Measurements from ENCODE around the gene MPPED1.

DNA sequence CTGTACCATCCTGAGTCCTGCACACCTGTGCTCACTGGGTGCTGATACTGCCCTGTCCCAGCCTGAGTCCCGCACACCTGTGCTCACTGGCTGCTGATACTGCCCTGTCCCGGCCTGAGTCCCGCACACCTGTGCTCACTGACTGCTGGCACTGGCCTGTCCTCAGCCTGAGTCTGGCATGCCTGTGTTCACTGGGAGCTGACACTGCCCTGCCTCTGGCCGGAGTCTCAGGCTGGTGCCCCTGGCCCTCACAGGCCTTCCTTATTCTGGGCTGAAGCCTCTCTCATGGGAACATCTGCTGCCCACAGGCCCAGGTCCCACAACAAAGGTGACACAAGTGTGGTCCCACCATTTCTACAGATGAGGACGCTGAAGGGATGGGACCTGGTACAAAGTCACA lies 115.1 kb downstream of the MPPED1 start:
- TF ChIP-seq, protein P1, sequence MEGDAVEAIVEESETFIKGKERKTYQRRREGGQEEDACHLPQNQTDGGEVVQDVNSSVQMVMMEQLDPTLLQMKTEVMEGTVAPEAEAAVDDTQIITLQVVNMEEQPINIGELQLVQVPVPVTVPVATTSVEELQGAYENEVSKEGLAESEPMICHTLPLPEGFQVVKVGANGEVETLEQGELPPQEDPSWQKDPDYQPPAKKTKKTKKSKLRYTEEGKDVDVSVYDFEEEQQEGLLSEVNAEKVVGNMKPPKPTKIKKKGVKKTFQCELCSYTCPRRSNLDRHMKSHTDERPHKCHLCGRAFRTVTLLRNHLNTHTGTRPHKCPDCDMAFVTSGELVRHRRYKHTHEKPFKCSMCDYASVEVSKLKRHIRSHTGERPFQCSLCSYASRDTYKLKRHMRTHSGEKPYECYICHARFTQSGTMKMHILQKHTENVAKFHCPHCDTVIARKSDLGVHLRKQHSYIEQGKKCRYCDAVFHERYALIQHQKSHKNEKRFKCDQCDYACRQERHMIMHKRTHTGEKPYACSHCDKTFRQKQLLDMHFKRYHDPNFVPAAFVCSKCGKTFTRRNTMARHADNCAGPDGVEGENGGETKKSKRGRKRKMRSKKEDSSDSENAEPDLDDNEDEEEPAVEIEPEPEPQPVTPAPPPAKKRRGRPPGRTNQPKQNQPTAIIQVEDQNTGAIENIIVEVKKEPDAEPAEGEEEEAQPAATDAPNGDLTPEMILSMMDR (IDR thresholded peaks at IDR 0.05; ENCODE audit: borderline replicate concordance, extremely low read depth, low read length, poor library complexity, severe bottlenecking): no peak
- TF ChIP-seq EZH2 (IDR thresholded peaks at IDR 0.05; ENCODE audit: borderline replicate concordance, low read depth, low read length, severe bottlenecking): no peak
